ENCODE measurements around the gene STK10. TPM values are rescaled to one million over a fixed set of nuclear protein-coding genes. Genes with fewer than 3 reads are reported as not detected.

The STK10 gene
- total and polyA plus RNA-seq, 9 of the 15 experiments (the other 6 are each of a cell fraction or from before 2014, with no cell fraction given): 0.30 to 6.7 (median 2.4) TPM

DNA sequence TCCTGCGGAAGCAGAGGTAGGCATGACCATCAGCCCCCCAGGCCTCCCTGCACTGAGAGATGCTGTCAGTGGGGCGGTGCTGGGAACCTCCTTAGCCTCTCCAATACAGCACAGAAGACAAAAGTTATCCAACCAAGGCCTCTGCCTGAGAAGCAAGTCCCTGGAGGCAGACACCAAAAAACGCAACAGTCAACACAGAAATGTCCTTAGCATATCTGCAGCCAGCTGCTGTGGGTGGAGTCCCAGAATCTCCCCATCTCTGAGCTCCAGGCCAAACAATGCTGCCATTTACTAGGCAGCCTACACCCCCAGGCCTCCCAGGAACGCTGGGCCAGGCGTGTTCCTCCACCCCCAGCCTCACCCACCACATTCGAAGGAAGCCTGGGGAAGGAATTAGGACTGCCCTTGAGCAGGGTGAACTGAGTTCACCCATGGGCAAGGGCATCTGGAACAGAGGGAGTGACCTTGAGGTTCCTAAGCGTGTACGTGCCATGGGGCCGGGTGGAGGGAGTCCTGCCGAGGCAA lies 43.7 kb downstream of the STK10 start (continued):
- TF ChIP-seq RAD21 (CRISPR knock-in tag; conservative IDR thresholded peaks at IDR 0.05 in 1 of 2, IDR thresholded peaks at IDR 0.05 in 1 of 2) (no peak), FIP1L1 (IDR thresholded peaks at IDR 0.05; ENCODE audit: low read depth, low read length, poor library complexity, severe bottlenecking) (no peak), NCOA6 (IDR thresholded peaks at IDR 0.05) (no peak), POLR2B (IDR thresholded peaks at IDR 0.05; ENCODE audit: low read depth, partially characterized antibody) (no peak), HEY1 (CRISPR knock-in tag; IDR thresholded peaks at IDR 0.05; ENCODE audit: borderline replicate concordance) (no peak), CBFA2T3 (IDR thresholded peaks at IDR 0.05) (peak; percentile 87), ZNF140 (CRISPR knock-in tag; IDR thresholded peaks at IDR 0.05) (no peak), ZNF274 (IDR thresholded peaks at IDR 0.05; ENCODE audit: borderline replicate concordance, low read depth, low read length) (no peak), FOS (IDR thresholded peaks at IDR 0.05; ENCODE audit: extremely low read depth, insufficient read length) (no peak), E2F3 (CRISPR knock-in tag; IDR thresholded peaks at IDR 0.05) (no peak), TCFL5 (CRISPR knock-in tag; conservative IDR thresholded peaks at IDR 0.05) (no peak), FOXA3 (CRISPR knock-in tag; conservative IDR thresholded peaks at IDR 0.05 in 1 of 2, IDR thresholded peaks at IDR 0.05 in 1 of 2) (peak; percentile 45 to 56; a peak in 2 of 4 replicates), TAF15 (IDR thresholded peaks at IDR 0.05; ENCODE audit: low read depth, low read length) (no peak)
- TF ChIP-seq, protein P1, sequence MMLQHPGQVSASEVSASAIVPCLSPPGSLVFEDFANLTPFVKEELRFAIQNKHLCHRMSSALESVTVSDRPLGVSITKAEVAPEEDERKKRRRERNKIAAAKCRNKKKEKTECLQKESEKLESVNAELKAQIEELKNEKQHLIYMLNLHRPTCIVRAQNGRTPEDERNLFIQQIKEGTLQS (IDR thresholded peaks at IDR 0.05): no peak
- TF ChIP-seq, protein P1 (CRISPR knock-in tag; conservative IDR thresholded peaks at IDR 0.05): no peak
- TF ChIP-seq, protein P2, sequence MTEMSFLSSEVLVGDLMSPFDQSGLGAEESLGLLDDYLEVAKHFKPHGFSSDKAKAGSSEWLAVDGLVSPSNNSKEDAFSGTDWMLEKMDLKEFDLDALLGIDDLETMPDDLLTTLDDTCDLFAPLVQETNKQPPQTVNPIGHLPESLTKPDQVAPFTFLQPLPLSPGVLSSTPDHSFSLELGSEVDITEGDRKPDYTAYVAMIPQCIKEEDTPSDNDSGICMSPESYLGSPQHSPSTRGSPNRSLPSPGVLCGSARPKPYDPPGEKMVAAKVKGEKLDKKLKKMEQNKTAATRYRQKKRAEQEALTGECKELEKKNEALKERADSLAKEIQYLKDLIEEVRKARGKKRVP (CRISPR knock-in tag; IDR thresholded peaks at IDR 0.05): no peak
- TF ChIP-seq, protein P3, sequence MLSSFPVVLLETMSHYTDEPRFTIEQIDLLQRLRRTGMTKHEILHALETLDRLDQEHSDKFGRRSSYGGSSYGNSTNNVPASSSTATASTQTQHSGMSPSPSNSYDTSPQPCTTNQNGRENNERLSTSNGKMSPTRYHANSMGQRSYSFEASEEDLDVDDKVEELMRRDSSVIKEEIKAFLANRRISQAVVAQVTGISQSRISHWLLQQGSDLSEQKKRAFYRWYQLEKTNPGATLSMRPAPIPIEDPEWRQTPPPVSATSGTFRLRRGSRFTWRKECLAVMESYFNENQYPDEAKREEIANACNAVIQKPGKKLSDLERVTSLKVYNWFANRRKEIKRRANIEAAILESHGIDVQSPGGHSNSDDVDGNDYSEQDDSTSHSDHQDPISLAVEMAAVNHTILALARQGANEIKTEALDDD (IDR thresholded peaks at IDR 0.05): no peak
- TF ChIP-seq, protein P4, sequence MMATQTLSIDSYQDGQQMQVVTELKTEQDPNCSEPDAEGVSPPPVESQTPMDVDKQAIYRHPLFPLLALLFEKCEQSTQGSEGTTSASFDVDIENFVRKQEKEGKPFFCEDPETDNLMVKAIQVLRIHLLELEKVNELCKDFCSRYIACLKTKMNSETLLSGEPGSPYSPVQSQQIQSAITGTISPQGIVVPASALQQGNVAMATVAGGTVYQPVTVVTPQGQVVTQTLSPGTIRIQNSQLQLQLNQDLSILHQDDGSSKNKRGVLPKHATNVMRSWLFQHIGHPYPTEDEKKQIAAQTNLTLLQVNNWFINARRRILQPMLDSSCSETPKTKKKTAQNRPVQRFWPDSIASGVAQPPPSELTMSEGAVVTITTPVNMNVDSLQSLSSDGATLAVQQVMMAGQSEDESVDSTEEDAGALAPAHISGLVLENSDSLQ (IDR thresholded peaks at IDR 0.05): no peak; the same call in 1 of the 2 replicates
- TF ChIP-seq, protein P5, sequence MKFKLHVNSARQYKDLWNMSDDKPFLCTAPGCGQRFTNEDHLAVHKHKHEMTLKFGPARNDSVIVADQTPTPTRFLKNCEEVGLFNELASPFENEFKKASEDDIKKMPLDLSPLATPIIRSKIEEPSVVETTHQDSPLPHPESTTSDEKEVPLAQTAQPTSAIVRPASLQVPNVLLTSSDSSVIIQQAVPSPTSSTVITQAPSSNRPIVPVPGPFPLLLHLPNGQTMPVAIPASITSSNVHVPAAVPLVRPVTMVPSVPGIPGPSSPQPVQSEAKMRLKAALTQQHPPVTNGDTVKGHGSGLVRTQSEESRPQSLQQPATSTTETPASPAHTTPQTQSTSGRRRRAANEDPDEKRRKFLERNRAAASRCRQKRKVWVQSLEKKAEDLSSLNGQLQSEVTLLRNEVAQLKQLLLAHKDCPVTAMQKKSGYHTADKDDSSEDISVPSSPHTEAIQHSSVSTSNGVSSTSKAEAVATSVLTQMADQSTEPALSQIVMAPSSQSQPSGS (CRISPR knock-in tag; IDR thresholded peaks at IDR 0.05): no peak
- TF ChIP-seq, protein P6, sequence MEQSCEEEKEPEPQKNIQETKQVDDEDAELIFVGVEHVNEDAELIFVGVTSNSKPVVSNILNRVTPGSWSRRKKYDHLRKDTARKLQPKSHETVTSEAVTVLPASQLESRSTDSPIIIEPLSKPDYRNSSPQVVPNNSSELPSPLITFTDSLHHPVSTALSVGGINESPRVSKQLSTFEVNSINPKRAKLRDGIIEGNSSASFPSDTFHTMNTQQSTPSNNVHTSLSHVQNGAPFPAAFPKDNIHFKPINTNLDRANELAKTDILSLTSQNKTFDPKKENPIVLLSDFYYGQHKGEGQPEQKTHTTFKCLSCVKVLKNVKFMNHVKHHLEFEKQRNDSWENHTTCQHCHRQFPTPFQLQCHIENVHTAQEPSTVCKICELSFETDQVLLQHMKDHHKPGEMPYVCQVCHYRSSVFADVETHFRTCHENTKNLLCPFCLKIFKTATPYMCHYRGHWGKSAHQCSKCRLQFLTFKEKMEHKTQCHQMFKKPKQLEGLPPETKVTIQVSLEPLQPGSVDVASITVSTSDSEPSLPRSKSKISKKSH (CRISPR knock-in tag; IDR thresholded peaks at IDR 0.05): no peak
- TF ChIP-seq, protein P7, sequence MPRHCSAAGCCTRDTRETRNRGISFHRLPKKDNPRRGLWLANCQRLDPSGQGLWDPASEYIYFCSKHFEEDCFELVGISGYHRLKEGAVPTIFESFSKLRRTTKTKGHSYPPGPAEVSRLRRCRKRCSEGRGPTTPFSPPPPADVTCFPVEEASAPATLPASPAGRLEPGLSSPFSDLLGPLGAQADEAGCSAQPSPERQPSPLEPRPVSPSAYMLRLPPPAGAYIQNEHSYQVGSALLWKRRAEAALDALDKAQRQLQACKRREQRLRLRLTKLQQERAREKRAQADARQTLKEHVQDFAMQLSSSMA (CRISPR knock-in tag; IDR thresholded peaks at IDR 0.05): no peak
